ENCODE measurements around the gene RHOH.

DNA sequence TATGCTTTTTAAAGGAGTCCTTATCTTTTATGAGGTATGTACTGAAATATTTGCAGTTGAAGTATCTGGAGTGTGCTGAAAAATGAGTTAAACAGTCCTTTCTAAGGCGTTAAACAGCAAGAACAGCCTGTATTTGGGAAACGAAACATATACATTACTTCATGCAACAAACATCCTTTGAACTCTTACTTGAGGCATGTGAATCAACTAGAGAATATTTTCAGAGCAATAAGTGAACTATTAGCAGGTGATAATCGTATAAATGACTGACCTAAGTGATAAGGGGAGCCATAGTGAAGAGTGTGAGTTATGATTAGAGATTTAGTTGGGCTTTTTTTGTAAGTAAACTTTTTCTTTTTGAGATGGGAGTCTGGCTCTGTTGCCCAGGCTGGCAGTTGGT lies 45.9 kb upstream of the RHOH start:
- TF ChIP-seq SMC3 (IDR thresholded peaks at IDR 0.05; ENCODE audit: low read length): no peak
- no peak for TF ChIP-seq ZNF143 (CRISPR knock-in tag; IDR thresholded peaks at IDR 0.05)
- TF ChIP-seq ZBTB8A (CRISPR knock-in tag; IDR thresholded peaks at IDR 0.05; ENCODE audit: borderline replicate concordance, low read depth): no peak
- no peak for TF ChIP-seq ZFP36 (IDR thresholded peaks at IDR 0.05; ENCODE audit: borderline replicate concordance, low read depth, low read length, partially characterized antibody)
- no peak for TF ChIP-seq ZNF607 (CRISPR knock-in tag; IDR thresholded peaks at IDR 0.05; ENCODE audit: borderline replicate concordance)

Measured in HepG2 (cell line).